ENCODE results near the gene SAMD11.
A peak's percentile ranks its signal among the peaks of the same experiment; 100 is the strongest.

DNA sequence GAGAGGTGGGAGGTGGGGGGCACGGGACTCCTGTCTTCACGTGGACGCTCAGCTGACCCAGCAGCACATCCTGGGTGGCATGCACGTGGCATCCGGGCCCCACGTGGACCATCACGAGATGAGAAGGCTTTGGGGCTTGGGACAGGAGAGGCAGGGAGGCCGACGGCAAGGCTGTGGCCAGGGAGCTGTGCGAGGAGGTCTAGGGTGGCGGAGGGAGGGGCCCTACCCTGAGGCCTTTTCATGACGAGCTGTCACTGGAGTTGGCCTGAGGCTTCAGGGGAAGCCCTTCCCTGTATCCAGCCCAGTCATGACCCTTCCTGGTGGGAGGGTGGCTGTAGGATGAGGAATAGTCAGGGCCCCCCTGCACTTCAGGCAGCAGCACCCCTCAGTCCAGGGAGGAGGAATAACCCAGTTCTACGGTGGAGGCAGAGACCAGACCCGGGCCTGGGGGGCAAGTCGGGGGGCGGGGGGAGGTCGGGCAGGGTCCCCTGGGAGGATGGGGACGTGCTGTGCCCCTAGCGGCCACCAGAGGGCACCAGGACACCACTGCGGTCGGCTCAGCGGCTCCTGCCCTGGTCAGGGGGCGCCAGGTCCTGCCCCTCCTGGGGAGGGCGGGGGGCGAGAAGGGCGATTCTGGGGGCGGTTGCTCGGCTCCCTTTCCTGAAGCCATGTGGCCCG lies 60.2 kb downstream of the SAMD11 start:
- TF ChIP-seq DZIP1 (CRISPR knock-in tag; IDR thresholded peaks at IDR 0.05) = 0 out of 2 replicates have a peak, but pooled peaks have one; percentile 40
- TF ChIP-seq RBAK (CRISPR knock-in tag; IDR thresholded peaks at IDR 0.05) = no peak
- TF ChIP-seq THAP11 (CRISPR knock-in tag; IDR thresholded peaks at IDR 0.05) = no peak
- no peak for TF ChIP-seq ATF5 (CRISPR knock-in tag; IDR thresholded peaks at IDR 0.05; ENCODE audit: low read depth)
- TF ChIP-seq BCLAF1 (IDR thresholded peaks at IDR 0.05) = no peak
- TF ChIP-seq ARHGAP35 (CRISPR knock-in tag; IDR thresholded peaks at IDR 0.05; ENCODE audit: borderline replicate concordance) = no peak
- TF ChIP-seq POLR2AphosphoS5 (IDR thresholded peaks at IDR 0.05; ENCODE audit: low read depth, low read length) = no peak
- TF ChIP-seq ARNT (IDR thresholded peaks at IDR 0.05) = no peak
- TF ChIP-seq SIN3A (IDR thresholded peaks at IDR 0.05; ENCODE audit: borderline replicate concordance, low read depth, low read length) = no peak
- no peak for TF ChIP-seq ZNF83 (CRISPR knock-in tag; IDR thresholded peaks at IDR 0.05; ENCODE audit: borderline replicate concordance)
- no peak for TF ChIP-seq ZNF552 (CRISPR knock-in tag; IDR thresholded peaks at IDR 0.05; ENCODE audit: borderline replicate concordance)
- no peak for TF ChIP-seq REPIN1 (CRISPR knock-in tag; IDR thresholded peaks at IDR 0.05; ENCODE audit: borderline replicate concordance, low read depth)

Data from HepG2 (cell line).